22Rv1 (cell line): Measurements from ENCODE around the gene XAGE3.

Source experiments
- CTCF ChIP-seq: fragments of 450-650 bp; IDR thresholded peaks from 2 replicates; pipeline ENCODE4 v1.5.1; 2017; ENCODE audit warnings: mild to moderate bottlenecking
- ZFX ChIP-seq: fragments of 450-650 bp; IDR thresholded peaks from 2 replicates; pipeline ENCODE4 v1.6.1; 2017; ENCODE audit warnings: antibody characterized with exemption, borderline replicate concordance

GRCh38 chrX:52874661-52875060, 6.8 kb upstream of the XAGE3 start:
- TF ChIP-seq CTCF, result no peak
- TF ChIP-seq ZFX, result no peak
